SK-N-SH (cell line): ENCODE measurements around the gene LNPEP. TPM values are rescaled to one million over a fixed set of nuclear protein-coding genes. Genes with fewer than 3 reads are reported as not detected.
A peak's percentile ranks its signal among the peaks of the same experiment; 100 is the strongest.

Experiments used
- CTCF ChIA-PET: fragments of 300-600, 350-600 bp; formaldehyde crosslinking; extraction: SDS; loops from one replicate; lab custom pipeline; 2021; lab: Yijun Ruan, JAX
- POLR2A ChIA-PET: fragments of 350-600 bp; sonication (Branson Sonifier 250); formaldehyde crosslinking; extraction: SDS; loops from one replicate; lab custom pipeline; 2020; ENCODE audit warnings: antibody characterized with exemption, inconsistent platforms; lab: Yijun Ruan, JAX
- DNase-seq: peaks from one replicate; pipeline ENCODE4 v3.0.0; 2012
- H2AFZ ChIP-seq: fragments of 200-600 bp; sonication (generic); 2 replicates; pipeline ENCODE4 v1.8.1; 2016; ENCODE audit warnings: antibody characterized with exemption, mild to moderate bottlenecking, low read depth
- H3F3A ChIP-seq: fragments of 200-600 bp; sonication (generic); replicated peaks from 2 replicates; pipeline ENCODE3; 2016; ENCODE audit warnings: antibody characterized with exemption, mild to moderate bottlenecking; ENCODE audit not compliant: insufficient read depth
- H3K27ac ChIP-seq, 2 experiments: fragments of 200-500 bp in 1 of 2; fragments of 200-600 bp in 1 of 2; sonication (Bioruptor generic) in 1 of 2; sonication (generic), shearing (Covaris generic) in 1 of 2; 2 replicates each; pipeline versions ENCODE4 v1.5.1 to v1.6.1; 2014 to 2016; ENCODE audit warnings: low read depth in 2 of 2, inconsistent platforms in 1 of 2, low read length in 1 of 2, mild to moderate bottlenecking in 1 of 2, mixed read lengths in 1 of 2
- H3K27me3 ChIP-seq: fragments of 200-600 bp; sonication (generic), shearing (Covaris generic); 2 replicates; pipeline ENCODE4 v1.6.1; 2016; ENCODE audit warnings: mixed run types; ENCODE audit not compliant: insufficient read depth
- H3K36me3 ChIP-seq, 2 experiments: fragments of 200-500 bp in 1 of 2; fragments of 200-600 bp in 1 of 2; sonication (Bioruptor generic) in 1 of 2; sonication (generic) in 1 of 2; replicated peaks in 1 of 2; 2 replicates each; pipeline versions ENCODE3 to v1.5.1; 2014 to 2016; ENCODE audit warnings: low read length in 1 of 2, mild to moderate bottlenecking in 1 of 2; ENCODE audit not compliant: insufficient read depth in 2 of 2, control insufficient read depth in 1 of 2
- H3K4me1 ChIP-seq, 2 experiments: fragments of 200-500 bp in 1 of 2; fragments of 200-600 bp in 1 of 2; sonication (Bioruptor generic) in 1 of 2; sonication (generic), shearing (Covaris generic) in 1 of 2; 2 replicates each; pipeline versions ENCODE4 v1.5.1 to v1.6.1; 2014 to 2016; ENCODE audit warnings: low read depth in 1 of 2, low read length in 1 of 2, mixed run types in 1 of 2; ENCODE audit not compliant: insufficient read depth in 2 of 2, control insufficient read depth in 1 of 2
- H3K4me2 ChIP-seq: fragments of 200-600 bp; sonication (generic), shearing (Covaris generic); 2 replicates; pipeline ENCODE4 v1.6.1; 2017; ENCODE audit warnings: mixed run types
- H3K4me3 ChIP-seq, 2 experiments: fragments of 200-500 bp in 1 of 2; fragments of 200-600 bp in 1 of 2; sonication (Bioruptor generic) in 1 of 2; sonication (generic), shearing (Covaris generic) in 1 of 2; 2 replicates each; pipeline versions ENCODE4 v1.5.1 to v1.8.1; 2014 to 2016; ENCODE audit warnings: low read depth in 2 of 2, inconsistent platforms in 1 of 2, low read length in 1 of 2, mild to moderate bottlenecking in 1 of 2, mixed read lengths in 1 of 2, moderate library complexity in 1 of 2
- H3K79me2 ChIP-seq: fragments of 200-600 bp; sonication (generic); 2 replicates; pipeline ENCODE4 v1.8.1; 2017; ENCODE audit warnings: mild to moderate bottlenecking; ENCODE audit not compliant: insufficient read depth
- H3K9ac ChIP-seq: fragments of 200-600 bp; sonication (generic); 2 replicates; pipeline ENCODE4 v1.6.1; 2017; ENCODE audit warnings: mixed run types
- H3K9me2 ChIP-seq: fragments of 200-600 bp; sonication (generic); 2 replicates; pipeline ENCODE4 v1.6.1; 2017; ENCODE audit warnings: mixed run types
- H3K9me3 ChIP-seq: fragments of 200-600 bp; sonication (generic); 2 replicates; pipeline ENCODE4 v1.6.1; 2017; ENCODE audit warnings: mixed run types, mild to moderate bottlenecking, moderate library complexity
- H4K20me1 ChIP-seq: fragments of 200-600 bp; sonication (generic); 2 replicates; pipeline ENCODE4 v1.6.1; 2017; ENCODE audit warnings: mild to moderate bottlenecking, mixed run types; ENCODE audit not compliant: insufficient read depth
- JUND ChIP-seq: IDR thresholded peaks from 2 replicates; pipeline ENCODE4 v1.4.0; 2012
- MEF2A ChIP-seq: IDR thresholded peaks from 2 replicates; pipeline ENCODE4 v1.4.0; 2012; ENCODE audit warnings: low read depth, borderline replicate concordance
- WGBS: methylation state at CpG from one replicate; pipeline ENCODE4 v1.1.6; 2017; ENCODE audit warnings: low lambda C conversion rate; 5-methylcytosine and 5-hydroxymethylcytosine counted together
- polyA plus RNA-seq, 3 experiments: library from polyadenylated mRNA; depleted of rRNA; stranded (reverse); fragments of >200 nt; gene quantifications; 2 replicates each; pipeline ENCODE4 v1.2.3, GENCODE V29; 2012
- TF ChIP-seq, protein P1 (sequence below): IDR thresholded peaks from 2 replicates; pipeline ENCODE4 v1.6.1; 2012; ENCODE audit warnings: mild to moderate bottlenecking, low read depth, low read length, moderate library complexity
- TF ChIP-seq, protein P2 (sequence below): IDR thresholded peaks from 2 replicates; pipeline ENCODE4 v1.4.0; 2012; ENCODE audit warnings: low read depth
- TF ChIP-seq, protein P3 (sequence below): IDR thresholded peaks from 2 replicates; pipeline ENCODE4; 2012

Gene LNPEP
- polyA plus RNA-seq, 1 of the 3 experiments (the other 2 are of a cell fraction), result 4.3 TPM

DNA sequence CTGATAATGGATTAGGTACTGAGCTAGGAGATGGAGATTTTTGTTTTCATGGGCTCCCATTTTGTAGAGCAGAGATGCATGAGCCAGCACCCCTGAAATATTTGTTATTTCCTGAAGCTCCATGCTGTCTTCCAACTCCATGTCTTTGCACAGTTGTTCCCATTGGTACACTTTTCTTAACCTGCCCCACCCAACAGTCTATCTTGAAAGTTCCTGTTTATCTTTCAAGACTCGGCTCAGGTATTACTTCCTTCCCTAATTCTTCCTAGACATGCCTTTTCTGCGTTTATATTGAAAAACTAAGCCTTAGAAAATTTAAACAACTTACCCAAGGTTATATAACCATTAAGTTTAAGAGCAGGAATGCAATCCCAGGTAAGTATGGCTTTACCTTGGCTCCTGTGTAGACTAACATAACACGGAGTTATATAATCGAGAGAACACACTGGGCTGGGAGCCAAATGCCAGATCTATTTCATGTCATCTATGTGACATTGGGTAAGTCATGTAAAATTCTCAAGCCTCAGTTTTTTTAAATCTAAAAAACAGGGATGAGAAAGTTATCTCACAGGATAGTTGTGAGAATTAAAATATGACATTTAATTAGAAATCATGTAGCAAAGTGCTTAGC is 139.1 kb downstream of the LNPEP start:
- no peaks in the 10 kb centered on the region for H3K79me2 ChIP-seq
- POLR2A ChIA-PET, result no interaction called here
- H3K4me2 ChIP-seq, result no peak overlapping the region
- no peak overlapping the region for H3K9ac ChIP-seq
- no peaks in the 10 kb centered on the region for H3K27me3 ChIP-seq
- no peaks in the 10 kb centered on the region for H3K4me1 ChIP-seq
- no peaks in the 10 kb centered on the region for H3K9me3 ChIP-seq
- no peak overlapping the region for H3K4me3 ChIP-seq
- H4K20me1 ChIP-seq, result no peaks in the 10 kb centered on the region
- H3K9me2 ChIP-seq, result no peaks in the 10 kb centered on the region
- no peak for TF ChIP-seq JUND
- TF ChIP-seq, protein P1, sequence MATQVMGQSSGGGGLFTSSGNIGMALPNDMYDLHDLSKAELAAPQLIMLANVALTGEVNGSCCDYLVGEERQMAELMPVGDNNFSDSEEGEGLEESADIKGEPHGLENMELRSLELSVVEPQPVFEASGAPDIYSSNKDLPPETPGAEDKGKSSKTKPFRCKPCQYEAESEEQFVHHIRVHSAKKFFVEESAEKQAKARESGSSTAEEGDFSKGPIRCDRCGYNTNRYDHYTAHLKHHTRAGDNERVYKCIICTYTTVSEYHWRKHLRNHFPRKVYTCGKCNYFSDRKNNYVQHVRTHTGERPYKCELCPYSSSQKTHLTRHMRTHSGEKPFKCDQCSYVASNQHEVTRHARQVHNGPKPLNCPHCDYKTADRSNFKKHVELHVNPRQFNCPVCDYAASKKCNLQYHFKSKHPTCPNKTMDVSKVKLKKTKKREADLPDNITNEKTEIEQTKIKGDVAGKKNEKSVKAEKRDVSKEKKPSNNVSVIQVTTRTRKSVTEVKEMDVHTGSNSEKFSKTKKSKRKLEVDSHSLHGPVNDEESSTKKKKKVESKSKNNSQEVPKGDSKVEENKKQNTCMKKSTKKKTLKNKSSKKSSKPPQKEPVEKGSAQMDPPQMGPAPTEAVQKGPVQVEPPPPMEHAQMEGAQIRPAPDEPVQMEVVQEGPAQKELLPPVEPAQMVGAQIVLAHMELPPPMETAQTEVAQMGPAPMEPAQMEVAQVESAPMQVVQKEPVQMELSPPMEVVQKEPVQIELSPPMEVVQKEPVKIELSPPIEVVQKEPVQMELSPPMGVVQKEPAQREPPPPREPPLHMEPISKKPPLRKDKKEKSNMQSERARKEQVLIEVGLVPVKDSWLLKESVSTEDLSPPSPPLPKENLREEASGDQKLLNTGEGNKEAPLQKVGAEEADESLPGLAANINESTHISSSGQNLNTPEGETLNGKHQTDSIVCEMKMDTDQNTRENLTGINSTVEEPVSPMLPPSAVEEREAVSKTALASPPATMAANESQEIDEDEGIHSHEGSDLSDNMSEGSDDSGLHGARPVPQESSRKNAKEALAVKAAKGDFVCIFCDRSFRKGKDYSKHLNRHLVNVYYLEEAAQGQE, result no peak
- TF ChIP-seq, protein P2, sequence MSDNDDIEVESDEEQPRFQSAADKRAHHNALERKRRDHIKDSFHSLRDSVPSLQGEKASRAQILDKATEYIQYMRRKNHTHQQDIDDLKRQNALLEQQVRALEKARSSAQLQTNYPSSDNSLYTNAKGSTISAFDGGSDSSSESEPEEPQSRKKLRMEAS, result no peak
- no peak for TF ChIP-seq MEF2A
- CTCF ChIA-PET, result no interaction called here
- no peaks in the 10 kb centered on the region for H3F3A ChIP-seq
- no peak for DNase-seq
- H3K27ac ChIP-seq, result no peak overlapping the region
- no peaks in the 10 kb centered on the region for H3K36me3 ChIP-seq
- H2AFZ ChIP-seq, result no peak overlapping the region
- 69% methylated on average over 4 of the region's 4 CpGs for WGBS

DNA sequence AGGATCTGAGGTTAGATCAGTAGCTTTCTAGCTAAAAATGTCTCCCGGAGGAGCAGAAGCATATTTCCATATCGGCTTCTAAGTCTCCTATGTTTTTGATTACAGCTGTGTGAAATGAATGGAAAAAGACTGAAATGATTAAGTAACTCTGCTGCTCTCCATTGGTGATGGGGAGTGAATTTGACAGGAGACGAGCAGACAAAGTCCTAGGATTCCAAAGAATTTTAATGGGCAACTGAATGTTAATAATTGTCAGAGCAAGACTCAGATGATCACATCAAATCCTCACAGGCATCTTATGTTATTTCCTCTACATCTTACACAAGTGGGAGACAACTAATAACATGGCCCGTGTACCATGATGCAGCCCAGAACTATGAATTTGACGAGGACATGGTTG is 139.8 kb downstream of the LNPEP start:
- WGBS, result 59% methylated on average over 5 of the region's 5 CpGs
- Histone ChIP-seq H3F3A (no peaks in the 10 kb centered on the region), H3K79me2 (no peaks in the 10 kb centered on the region), H2AFZ (no peak overlapping the region), H3K36me3 (no peaks in the 10 kb centered on the region), H3K4me2 (no peak overlapping the region)
- TF ChIP-seq, protein P1, result no peak
- TF ChIP-seq, protein P3, sequence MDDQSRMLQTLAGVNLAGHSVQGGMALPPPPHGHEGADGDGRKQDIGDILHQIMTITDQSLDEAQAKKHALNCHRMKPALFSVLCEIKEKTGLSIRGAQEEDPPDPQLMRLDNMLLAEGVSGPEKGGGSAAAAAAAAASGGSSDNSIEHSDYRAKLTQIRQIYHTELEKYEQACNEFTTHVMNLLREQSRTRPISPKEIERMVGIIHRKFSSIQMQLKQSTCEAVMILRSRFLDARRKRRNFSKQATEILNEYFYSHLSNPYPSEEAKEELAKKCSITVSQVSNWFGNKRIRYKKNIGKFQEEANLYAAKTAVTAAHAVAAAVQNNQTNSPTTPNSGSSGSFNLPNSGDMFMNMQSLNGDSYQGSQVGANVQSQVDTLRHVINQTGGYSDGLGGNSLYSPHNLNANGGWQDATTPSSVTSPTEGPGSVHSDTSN, result 0 out of 2 replicates have a peak, but pooled peaks have one; percentile 4
- TF ChIP-seq, all 33 proteins: peak for 1
- H3K27ac ChIP-seq, result no peak overlapping the region
- POLR2A ChIA-PET, result no interaction called here
- H3K9ac ChIP-seq, result no peak overlapping the region
- no peaks in the 10 kb centered on the region for H3K9me3 ChIP-seq
- CTCF ChIA-PET, result no interaction called here
- no peak for DNase-seq
- no peaks in the 10 kb centered on the region for H3K9me2 ChIP-seq
- H3K4me3 ChIP-seq, result no peak overlapping the region
- no peaks in the 10 kb centered on the region for H3K4me1 ChIP-seq
- no peaks in the 10 kb centered on the region for H4K20me1 ChIP-seq
- H3K27me3 ChIP-seq, result no peaks in the 10 kb centered on the region
